Gastroesophageal sphincter (tissue), 4 donors: ENCODE measurements around the gene MFN2. TPM values are rescaled to one million over a fixed set of nuclear protein-coding genes. Genes with fewer than 3 reads are reported as not detected.
A peak's percentile ranks its signal among the peaks of the same experiment; 100 is the strongest.

ENCODE experiments used
- ATAC-seq: fragments of 150-250 bp; one replicate; pipeline ENCODE4 v1.9.1; 2016; ENCODE audit warnings: mild to moderate bottlenecking, moderate library complexity
- H3K27ac ChIP-seq, 4 donors: fragments of 200-600 bp; sonication (generic) in 3 of 4; 1 replicate in 3 of 4; 2 replicates in 1 of 4; pipeline ENCODE4 v1.5.1; 2016 to 2019
- H3K27me3 ChIP-seq: fragments of 200-600 bp; sonication (generic); one replicate; pipeline ENCODE4 v1.5.1; 2019
- H3K36me3 ChIP-seq, 2 donors: fragments of 200-600 bp; sonication (generic); one replicate each; pipeline ENCODE4 v1.5.1; 2019; ENCODE audit warnings: control low read depth in 1 of 2
- H3K4me1 ChIP-seq, 3 donors: fragments of 200-600 bp; sonication (generic); 1 replicate in 2 of 3; 2 replicates in 1 of 3; pipeline ENCODE4 v1.5.1; 2016 to 2019; ENCODE audit warnings: control low read depth in 2 of 3
- H3K4me3 ChIP-seq, 2 donors: fragments of 200-600 bp; sonication (generic); one replicate each; pipeline ENCODE4 v1.5.1; 2019; ENCODE audit warnings: mild to moderate bottlenecking in 1 of 2, moderate library complexity in 1 of 2
- H3K9me3 ChIP-seq, 3 donors: fragments of 200-600 bp; sonication (generic); one replicate each; pipeline ENCODE4 v1.5.1; 2017 to 2019; ENCODE audit warnings: control low read depth in 2 of 3
- EP300 ChIP-seq: sonication (generic); formaldehyde crosslinking; IDR thresholded peaks from one replicate; pipeline ENCODE4 v1.6.1; 2017; ENCODE audit warnings: antibody characterized with exemption, mild to moderate bottlenecking
- POLR2A ChIP-seq, 2 donors: fragments of 450-650 bp; IDR thresholded peaks; one replicate each; pipeline ENCODE4 v1.6.1; 2017; ENCODE audit warnings: antibody characterized with exemption in 2 of 2, mild to moderate bottlenecking in 2 of 2, moderate library complexity in 1 of 2
- POLR2AphosphoS5 ChIP-seq: sonication (generic); formaldehyde crosslinking; IDR thresholded peaks from one replicate; pipeline ENCODE4 v1.6.1; 2017; ENCODE audit warnings: antibody characterized with exemption
- WGBS, 2 donors: methylation state at CpG; one replicate each; pipeline ENCODE4 v1.1.5; 2018; ENCODE audit warnings: low coverage in 1 of 2; 5-methylcytosine and 5-hydroxymethylcytosine counted together
- total RNA-seq, 4 donors: library from RNA; depleted of rRNA; stranded (reverse); fragments of >200 nt; gene quantifications; one replicate each; pipeline ENCODE4 v1.1.0, GENCODE V29; 2016
- TF ChIP-seq, protein P1 (sequence below), 4 experiments: fragments of 200-600 bp in 2 of 4; fragments of 450-650 bp in 2 of 4; sonication (generic) in 1 of 4; IDR thresholded peaks; one replicate each; pipeline ENCODE4 v1.5.1; 2017 to 2019; ENCODE audit warnings: antibody characterized with exemption in 4 of 4, mild to moderate bottlenecking in 2 of 4, moderate library complexity in 2 of 4

The MFN2 gene
- total RNA-seq, 4 donors from 2014 or later = 117 to 236 (median 186) TPM

DNA sequence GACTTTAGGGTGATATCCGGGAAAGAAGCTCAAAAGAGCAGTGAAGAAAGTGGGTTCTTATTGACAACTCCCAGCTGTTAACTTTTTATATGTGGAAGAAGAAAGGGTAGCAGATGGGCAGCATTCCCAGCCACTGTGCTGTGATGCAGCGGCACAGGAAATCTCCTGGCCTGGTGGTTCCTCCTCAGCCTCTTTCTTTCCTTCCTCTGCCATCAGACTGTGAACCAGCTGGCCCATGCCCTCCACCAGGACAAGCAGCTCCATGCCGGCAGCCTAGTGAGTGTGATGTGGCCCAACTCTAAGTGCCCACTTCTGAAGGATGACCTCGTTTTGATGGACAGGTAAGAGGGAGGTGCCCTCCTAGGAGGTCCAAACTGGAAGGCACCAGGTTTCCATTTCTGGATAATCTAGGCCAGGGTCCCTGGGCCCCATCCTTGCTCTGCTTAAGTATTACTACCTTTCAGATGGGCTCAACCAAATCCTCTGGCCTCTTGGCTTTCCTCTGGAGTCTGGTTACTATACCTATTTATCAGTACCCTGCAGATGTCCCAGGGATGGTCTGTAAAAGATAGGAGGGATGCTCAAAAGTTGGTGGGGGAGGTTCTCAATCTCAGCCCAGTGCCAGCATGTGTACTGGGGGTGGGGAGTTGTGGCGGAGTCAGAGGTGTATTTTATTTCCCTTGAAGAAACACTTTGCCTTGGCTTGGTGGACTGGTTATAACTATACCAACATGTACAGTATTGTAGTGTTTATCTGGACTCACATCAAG, 17.0 kb downstream of the MFN2 start:
- peaks cover 3 to 100% of the 10 kb centered on the region in 2 donors for H3K36me3 ChIP-seq
- no peaks in the 10 kb centered on the region for H3K9me3 ChIP-seq
- no peak overlapping the region for H3K4me3 ChIP-seq
- H3K27me3 ChIP-seq = no peaks in the 10 kb centered on the region
- H3K4me1 ChIP-seq = peaks cover 0 to 6% (median 0%) of the 10 kb centered on the region in 3 donors
- TF ChIP-seq POLR2AphosphoS5 = no peak
- TF ChIP-seq EP300 = no peak
- TF ChIP-seq, protein P1, sequence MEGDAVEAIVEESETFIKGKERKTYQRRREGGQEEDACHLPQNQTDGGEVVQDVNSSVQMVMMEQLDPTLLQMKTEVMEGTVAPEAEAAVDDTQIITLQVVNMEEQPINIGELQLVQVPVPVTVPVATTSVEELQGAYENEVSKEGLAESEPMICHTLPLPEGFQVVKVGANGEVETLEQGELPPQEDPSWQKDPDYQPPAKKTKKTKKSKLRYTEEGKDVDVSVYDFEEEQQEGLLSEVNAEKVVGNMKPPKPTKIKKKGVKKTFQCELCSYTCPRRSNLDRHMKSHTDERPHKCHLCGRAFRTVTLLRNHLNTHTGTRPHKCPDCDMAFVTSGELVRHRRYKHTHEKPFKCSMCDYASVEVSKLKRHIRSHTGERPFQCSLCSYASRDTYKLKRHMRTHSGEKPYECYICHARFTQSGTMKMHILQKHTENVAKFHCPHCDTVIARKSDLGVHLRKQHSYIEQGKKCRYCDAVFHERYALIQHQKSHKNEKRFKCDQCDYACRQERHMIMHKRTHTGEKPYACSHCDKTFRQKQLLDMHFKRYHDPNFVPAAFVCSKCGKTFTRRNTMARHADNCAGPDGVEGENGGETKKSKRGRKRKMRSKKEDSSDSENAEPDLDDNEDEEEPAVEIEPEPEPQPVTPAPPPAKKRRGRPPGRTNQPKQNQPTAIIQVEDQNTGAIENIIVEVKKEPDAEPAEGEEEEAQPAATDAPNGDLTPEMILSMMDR (IDR thresholded peaks at IDR 0.05) = no peak
- no peak for TF ChIP-seq POLR2A (IDR thresholded peaks at IDR 0.05)
- WGBS, 2 donors = 80 to 88% methylated on average over 3 to 5 of the region's 5 CpGs
- H3K27ac ChIP-seq = peak overlapping the region in 2 of 4 donors; percentile 29 to 43
- ATAC-seq = no peak

DNA sequence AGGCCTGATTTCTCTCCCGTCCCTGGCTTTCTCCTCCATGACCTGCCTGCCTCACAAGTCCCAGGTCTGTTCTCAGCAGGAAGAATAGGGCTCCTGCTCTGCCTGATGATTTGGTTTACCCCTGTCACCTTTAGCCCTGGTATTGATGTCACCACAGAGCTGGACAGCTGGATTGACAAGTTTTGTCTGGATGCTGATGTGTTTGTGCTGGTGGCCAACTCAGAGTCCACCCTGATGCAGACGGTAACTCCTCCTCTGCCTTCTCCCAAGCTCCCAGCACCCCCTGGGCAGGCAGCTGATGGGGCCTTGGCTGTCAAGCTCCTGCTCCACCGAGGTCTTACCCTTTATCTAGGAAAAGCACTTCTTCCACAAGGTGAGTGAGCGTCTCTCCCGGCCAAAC, 18.4 kb downstream of the MFN2 start:
- Histone ChIP-seq H3K27me3 (no peaks in the 10 kb centered on the region), H3K4me1 (no peaks in the 10 kb centered on the region), H3K27ac (no peak overlapping the region), H3K36me3 (peaks cover 3 to 100% of the 10 kb centered on the region in 2 donors), H3K9me3 (no peaks in the 10 kb centered on the region), H3K4me3 (no peak overlapping the region)
- WGBS, 2 donors = 100% methylated on average over 1 to 2 of the region's 5 CpGs
- TF ChIP-seq POLR2A (IDR thresholded peaks at IDR 0.05) (no peak), POLR2AphosphoS5 (no peak), EP300 (no peak)
- TF ChIP-seq, protein P1 (IDR thresholded peaks at IDR 0.05) = no peak
- no peak for ATAC-seq

DNA sequence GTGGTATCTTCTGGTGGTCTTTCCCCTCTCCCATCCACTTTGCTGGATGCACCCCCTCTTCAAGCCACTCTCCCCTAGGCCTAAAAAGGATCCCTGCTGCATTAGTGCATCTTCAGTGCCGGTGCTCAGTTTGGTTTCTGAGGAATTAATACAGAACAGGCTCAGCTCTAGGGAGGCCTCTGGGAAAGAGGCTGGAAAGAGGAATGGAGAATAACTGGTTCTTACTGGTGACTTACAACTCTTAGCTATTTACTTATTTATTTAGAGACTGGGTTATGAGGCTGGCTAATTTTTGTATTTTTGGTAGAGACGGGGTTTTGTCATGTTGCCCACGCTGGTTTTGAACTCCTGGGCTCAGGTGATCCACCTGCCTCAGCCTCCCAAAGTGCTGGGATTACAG, 19.0 kb downstream of the MFN2 start:
- ATAC-seq = no peak
- H3K27me3 ChIP-seq = no peaks in the 10 kb centered on the region
- no peaks in the 10 kb centered on the region for H3K4me1 ChIP-seq
- no peak for TF ChIP-seq EP300
- TF ChIP-seq, protein P1 (IDR thresholded peaks at IDR 0.05) = no peak
- no peak for TF ChIP-seq POLR2AphosphoS5
- TF ChIP-seq POLR2A (IDR thresholded peaks at IDR 0.05) = no peak
- H3K27ac ChIP-seq = peak overlapping the region in 1 of 4 donors; percentile 19
- H3K36me3 ChIP-seq = peaks cover 3 to 100% of the 10 kb centered on the region in 2 donors
- WGBS, 2 donors = 74 to 93% methylated on average over 2 to 3 of the region's 3 CpGs
- H3K4me3 ChIP-seq = no peak overlapping the region
- no peaks in the 10 kb centered on the region for H3K9me3 ChIP-seq

DNA sequence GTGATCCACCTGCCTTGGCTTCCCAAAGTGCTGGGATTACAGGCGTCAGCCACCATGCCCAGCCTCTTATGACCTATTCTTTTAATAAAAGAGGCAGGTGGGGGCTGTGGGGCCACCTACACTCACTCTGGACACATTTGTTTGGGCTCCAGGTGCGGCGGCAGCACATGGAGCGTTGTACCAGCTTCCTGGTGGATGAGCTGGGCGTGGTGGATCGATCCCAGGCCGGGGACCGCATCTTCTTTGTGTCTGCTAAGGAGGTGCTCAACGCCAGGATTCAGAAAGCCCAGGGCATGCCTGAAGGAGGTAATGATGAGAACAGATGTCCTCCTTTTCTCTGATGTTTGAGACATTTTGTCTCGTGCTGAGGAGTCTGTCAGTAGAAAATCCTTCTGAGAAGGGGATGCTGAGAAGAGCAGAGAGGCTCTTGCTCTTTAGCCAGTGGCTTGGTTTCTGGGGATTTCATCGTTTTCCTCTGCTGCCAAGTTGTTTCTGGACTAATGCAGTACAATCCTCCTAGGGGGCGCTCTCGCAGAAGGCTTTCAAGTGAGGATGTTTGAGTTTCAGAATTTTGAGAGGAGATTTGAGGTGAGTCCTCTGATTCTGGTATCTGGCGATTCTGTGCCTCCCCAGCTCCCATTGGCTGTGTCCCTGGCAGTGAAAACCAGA, 21.1 kb downstream of the MFN2 start:
- ATAC-seq = no peak
- Histone ChIP-seq H3K9me3 (no peaks in the 10 kb centered on the region), H3K27ac (peak overlapping the region in 3 of 4 donors; percentile 25 to 57 (median 45)), H3K27me3 (no peaks in the 10 kb centered on the region), H3K4me1 (no peaks in the 10 kb centered on the region), H3K4me3 (no peak overlapping the region), H3K36me3 (peaks cover 3 to 100% of the 10 kb centered on the region in 2 donors)
- WGBS, 2 donors = 60 to 91% methylated on average over 1 to 7 of the region's 14 CpGs
- no peak for TF ChIP-seq POLR2A (IDR thresholded peaks at IDR 0.05)
- TF ChIP-seq, protein P1 (IDR thresholded peaks at IDR 0.05) = peak in 3 of 4 experiments; percentile 26 to 45 (median 35)
- TF ChIP-seq POLR2AphosphoS5 = no peak
- TF ChIP-seq EP300 = no peak
